Left forelimb (tissue), 1 donor: Measurements from ENCODE around the gene WDR4.
"Not testable (repeated sequence)": the region's sequence is repeated elsewhere in the genome, so short reads cannot be mapped to it uniquely, and the experiment has no call there.

Experiments used
- DNase-seq: peaks from one replicate; pipeline ENCODE4 v3.0.0-alpha.2; 2018; ENCODE audit warnings: low spot score

WDR4 gene

DNA sequence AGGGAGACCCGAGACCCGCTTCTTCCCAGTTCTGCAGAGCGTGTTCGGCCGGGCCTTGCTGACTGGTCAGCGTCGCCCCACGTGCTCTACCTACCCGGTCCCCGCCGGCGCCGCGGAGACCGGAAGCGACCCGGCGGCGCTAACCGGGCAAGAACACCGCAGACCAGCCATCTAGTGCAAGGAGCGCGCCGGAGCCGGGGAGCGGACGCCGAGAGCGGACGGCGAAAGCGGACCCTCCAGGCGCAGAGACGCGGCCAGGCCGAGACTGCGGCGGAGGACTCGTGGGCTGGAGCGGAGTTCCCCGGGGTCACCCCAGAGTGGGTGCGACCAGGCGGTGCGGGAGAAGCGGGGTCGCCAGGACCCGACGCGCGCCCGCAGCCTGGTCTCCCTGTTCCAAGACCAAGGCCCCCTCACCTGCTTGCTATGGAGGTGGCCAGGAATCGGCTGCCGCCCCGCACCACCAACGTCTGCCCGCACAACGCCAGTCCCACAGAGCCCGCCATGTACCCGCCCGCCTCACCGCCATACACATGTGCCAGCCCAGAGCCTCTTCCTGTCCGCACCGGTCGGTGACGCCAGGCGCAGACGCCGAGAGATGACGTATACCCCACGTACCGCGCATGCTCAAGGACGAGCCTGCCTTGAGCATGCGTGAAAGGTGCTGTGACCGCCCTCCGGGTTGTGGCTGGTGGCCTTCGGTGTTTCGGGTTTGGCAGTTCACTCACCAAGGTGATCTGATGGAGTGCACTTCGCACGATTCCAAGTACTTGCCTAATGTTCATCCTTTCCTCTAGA is at the start of gene WDR4:
TSS of gene WDR4 (minus strand) at position 547 of the 795 bp plus-strand sequence. CDS start at position 503, 44 bp downstream.
- DNase-seq: peak; percentile 99

- not testable (repeated sequence) for DNase-seq
Measured at GRCh38 chr21:42927474-42928200, 48.3 kb upstream of the WDR4 start.

GRCh38 chr21:42925114-42925926 is 46.0 kb upstream of the WDR4 start, which contains the start of gene ERVH48-1:
Gene ERVH48-1 (minus strand): TSS chr21:42925630. CDS start chr21:42919006, 6,624 bp downstream.
- no peak for DNase-seq

- no peak for DNase-seq
Measured at GRCh38 chr21:42924433-42924751, 45.1 kb upstream of the WDR4 start.

- DNase-seq: peak; percentile 81
Measured at GRCh38 chr21:42923553-42924432, 44.5 kb upstream of the WDR4 start.

GRCh38 chr21:42922918-42923317 is 43.6 kb upstream of the WDR4 start:
- no peak for DNase-seq

- DNase-seq: no peak
Measured at GRCh38 chr21:42921927-42922326, 42.6 kb upstream of the WDR4 start.

DNA sequence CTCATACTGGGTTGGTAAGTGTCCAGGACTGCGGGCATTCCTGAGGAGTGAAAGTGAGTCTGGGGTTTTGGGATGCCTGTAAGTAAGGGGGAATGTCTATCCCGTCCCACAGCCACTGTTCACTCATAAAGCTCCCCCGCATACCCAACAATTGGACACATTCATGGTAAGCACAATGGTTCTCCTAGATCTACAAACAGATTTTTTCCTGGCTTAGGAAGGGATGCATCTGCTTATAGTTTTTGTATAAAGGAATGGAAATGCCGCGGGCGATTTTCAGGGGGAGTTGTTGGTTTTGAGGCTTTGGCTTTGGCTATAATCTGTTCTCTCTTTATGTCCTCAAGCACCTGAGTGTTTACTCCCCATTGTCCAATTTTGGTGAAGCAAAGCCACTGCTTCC is 39.0 kb upstream of the WDR4 start:
- no peak for DNase-seq

GRCh38 chr21:42913476-42913875 is 34.1 kb upstream of the WDR4 start:
- no peak for DNase-seq

DNA sequence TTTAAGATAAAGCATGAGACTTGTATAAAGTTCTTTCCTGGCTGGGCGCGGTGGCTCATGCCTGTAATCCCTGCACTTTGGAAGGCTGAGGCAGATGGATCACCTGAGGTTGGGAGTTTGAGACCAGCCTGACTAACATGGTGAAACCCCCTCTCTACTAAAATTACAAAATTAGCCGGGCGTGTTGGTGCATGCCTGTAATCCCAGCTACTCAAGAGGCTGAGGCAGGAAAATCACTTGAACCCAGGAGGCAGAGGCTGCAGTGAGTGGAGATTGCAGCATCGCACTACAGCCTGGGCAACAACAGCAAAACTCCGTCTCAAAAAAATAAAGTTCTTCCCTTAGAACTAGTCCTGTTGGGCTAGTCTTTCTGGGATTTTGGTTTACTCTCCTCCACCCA is 32.6 kb upstream of the WDR4 start:
- not testable (repeated sequence) for DNase-seq

GRCh38 chr21:42908484-42908883 is 29.1 kb upstream of the WDR4 start:
- DNase-seq: not testable (repeated sequence)

DNA sequence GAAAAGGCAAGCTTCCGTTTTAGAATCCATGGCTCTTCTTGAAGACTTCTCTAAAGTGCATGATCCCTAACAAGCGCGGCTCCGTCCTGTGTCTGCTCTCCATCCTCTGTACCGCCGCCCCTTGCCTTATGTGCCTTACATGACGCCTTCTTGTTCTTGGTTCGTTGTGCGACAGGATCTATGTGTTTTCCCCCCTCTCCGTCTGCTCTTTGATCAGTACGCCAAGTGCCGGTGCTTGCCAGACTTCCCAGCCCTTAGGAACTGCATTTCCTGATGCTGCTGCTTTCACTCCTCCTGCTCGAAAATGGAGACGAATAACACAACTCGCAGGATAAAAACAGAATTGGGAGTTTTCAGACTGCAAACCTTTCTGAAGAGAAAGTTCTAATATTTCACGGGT is 26.9 kb upstream of the WDR4 start:
- DNase-seq: no peak

DNA sequence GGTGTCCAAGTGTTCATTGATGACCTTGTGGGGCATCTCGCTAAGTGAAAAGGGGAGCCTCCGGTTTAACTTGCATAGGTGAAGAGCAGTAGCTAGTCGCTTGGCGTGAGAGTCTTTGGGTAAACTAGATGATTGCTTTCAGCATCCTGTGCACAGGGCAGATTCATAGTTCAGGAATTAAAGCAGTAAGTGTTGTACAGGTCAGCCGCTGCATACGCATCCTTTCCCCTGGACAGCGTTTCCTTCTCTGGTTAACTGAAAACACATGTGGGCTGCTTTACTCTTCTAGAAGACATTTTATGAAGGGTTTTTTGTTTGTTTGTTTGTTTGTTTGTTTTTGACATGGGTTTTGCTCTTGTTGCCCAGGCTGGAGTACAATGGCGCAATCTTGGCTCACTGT is 25.9 kb upstream of the WDR4 start:
- DNase-seq: no peak

DNA sequence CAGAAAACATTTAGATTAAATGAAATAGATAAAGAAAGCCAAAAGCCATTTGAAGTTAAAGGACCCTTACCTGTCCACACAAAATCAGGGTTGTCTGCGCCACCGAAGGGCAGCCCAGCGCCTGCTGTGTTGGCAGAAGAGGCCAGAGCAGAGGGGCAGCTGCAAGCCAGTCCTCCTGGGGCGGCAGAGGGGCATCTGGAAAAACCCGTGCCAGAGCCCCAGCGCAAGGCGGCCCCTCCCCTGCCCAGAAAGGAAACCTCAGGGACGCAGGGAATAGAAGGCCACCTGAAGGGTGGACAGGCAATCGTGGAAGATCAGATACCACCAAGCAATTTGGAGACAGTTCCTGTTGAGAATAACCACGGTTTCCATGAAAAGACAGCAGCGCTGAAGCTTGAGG is 24.5 kb upstream of the WDR4 start:
- no peak for DNase-seq

GRCh38 chr21:42900446-42900845 is 21.1 kb upstream of the WDR4 start:
- no peak for DNase-seq

DNA sequence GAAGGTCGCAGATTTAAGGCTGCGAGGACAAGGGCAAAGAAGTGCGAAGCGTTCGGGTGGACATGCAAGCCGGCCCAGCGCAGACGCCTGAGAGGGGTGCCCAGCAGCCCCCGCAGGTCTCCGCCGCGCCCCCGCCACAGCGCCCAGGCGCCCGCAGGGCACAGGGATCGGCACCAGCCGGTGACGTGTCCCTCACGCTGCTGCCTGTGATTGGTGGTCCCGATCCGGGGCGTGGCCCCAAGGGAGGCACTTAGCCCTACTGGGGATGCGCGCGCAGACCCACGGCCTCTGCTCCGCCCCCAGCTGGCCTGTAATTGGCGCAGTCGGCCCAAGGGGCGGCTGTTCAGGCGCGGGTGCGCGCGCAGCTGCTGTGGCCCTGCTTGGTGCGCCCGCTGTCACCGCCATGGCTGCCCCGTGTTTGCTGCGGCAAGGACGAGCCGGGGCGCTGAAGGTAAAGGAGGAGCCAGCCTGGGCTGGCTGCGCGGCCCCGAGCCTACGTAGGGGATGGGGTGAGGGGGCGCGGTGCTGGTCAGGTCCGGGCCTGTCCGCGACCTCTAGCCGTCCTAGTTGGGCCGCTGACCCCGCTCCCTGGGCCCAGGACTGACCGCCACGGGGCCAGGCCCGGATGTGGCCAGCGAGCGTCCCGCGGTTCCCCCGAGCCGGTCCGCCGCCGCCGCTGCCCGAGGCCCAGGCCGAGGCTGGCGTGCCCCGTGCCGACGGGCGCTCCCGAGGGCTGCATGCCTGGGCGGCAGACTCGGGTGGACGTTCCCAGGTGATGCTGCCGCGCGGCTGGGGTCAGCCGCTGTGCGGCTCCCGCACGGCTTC is 13.8 kb upstream of the WDR4 start, which contains the start of gene NDUFV3:
TSS of gene NDUFV3 (plus strand) at position 379 of the 825 bp plus-strand sequence. CDS start at position 404, 25 bp downstream.
- peak; percentile 100 for DNase-seq

GRCh38 chr21:42892582-42892930 is 13.2 kb upstream of the WDR4 start:
- DNase-seq: no peak

DNA sequence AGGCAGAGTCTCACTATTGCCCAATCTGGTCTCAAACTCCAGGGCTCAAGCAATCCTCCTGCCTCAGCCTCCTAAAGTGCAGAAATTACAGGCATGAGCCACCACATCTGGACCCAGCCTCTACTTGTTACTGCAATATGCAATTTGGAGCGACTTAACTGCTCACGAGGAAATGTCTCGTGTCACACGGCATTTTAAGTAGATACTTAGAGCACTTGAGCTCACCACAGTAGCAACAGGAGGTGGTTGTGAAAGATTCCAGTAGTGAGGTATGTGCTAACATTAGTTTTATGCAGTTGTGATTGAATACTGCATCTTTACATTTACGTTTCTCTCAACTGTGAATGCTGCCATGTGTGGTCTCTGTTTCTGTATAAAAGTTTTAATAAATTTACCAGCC is 8.0 kb upstream of the WDR4 start:
- no peak for DNase-seq

DNA sequence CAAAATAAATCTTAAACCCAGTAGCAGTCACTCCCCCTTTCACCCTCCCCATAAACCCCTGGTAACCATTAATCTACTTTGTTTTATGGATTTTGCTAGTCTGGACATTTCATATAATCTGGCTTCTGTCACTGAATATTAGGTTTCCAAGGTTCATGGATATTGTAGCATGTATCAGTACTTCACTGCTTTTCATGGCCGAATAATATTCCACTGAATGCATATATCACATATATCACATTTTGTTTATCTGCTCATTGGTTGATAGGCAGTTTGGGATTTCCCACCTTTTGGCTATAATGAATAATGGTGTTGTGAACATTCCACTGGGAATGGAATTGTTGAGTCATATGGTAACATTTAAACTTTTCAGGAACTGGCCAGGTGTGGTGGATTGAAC is 4.6 kb upstream of the WDR4 start:
- no peak for DNase-seq

- no peak for DNase-seq
Measured at GRCh38 chr21:42880352-42880751, 1.0 kb upstream of the WDR4 start.

- no peak for DNase-seq
Measured at GRCh38 chr21:42878678-42878992, 704 bp downstream of the WDR4 start.
